ENCODE data around the gene ELOVL4. TPM values are rescaled to one million over a fixed set of nuclear protein-coding genes. Genes with fewer than 3 reads are reported as not detected.

The ELOVL4 gene
- total RNA-seq, 1 experiment from 2014 or later: 5.5 TPM

- no peak for DNase-seq (ENCODE audit: low read depth)
These were observed 34.0 kb downstream of the ELOVL4 start for GRCh38 chr6:79913369-79913768.

DNA sequence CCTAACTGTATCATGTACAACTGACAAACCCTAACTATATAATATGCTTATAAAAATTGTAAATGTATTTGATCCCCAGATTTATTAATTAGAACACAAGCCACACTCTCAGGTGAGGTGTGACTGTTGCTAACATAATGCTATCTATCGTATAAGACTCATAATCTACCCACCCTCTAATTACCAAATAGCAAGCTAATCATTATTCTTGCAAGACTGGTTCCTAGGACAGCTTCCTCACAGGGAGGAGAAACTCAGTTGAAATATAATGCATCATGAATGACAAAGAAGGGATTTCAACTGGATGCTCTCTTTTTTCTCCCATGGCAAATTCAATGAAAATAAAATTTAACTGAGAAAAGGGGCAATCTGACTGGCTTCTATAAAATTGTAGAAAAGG is 35.4 kb downstream of the ELOVL4 start:
- no peak for DNase-seq (ENCODE audit: low read depth)

DNA sequence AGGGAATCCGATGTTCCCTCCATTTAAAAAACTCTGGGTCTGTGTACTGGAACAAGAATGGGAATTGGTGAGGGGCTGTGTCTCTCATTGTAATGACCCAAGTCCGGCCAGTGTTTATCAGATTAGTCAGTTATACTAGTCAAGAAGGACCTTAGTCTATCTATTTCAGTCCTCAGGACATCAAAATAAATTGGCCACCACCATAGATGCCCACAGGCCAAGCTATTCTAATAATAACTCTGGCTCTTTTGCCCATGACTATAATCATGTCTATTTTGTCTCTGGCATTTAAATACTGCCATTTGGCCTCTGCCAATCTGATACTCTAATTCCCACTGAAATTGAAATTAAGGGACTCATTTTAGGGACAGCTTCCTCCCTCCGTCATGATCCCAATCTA is 37.8 kb downstream of the ELOVL4 start:
- no peak for DNase-seq (ENCODE audit: low read depth)

DNA sequence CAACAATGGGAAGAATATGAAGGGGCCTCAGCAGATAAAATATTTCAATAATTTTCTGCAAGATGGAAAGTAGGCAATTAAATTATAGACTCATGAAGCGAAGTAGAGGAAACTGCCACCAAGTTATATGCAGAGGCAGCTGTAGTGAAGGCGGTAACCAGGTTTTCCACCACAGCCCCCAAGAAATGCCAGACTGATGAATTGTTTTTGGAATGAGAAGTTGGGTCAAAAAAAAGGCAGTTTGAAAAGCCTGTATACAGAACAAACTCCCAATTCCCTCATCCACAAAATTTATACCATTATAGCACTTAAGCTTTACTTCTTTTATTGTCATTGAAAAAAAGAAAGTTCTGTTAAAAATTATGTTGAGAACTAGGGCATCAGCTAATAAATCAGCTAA is 45.3 kb downstream of the ELOVL4 start:
- DNase-seq (ENCODE audit: low read depth): peak; percentile 8

GRCh38 chr6:79898076-79898475 is 49.3 kb downstream of the ELOVL4 start:
- no peak for DNase-seq (ENCODE audit: low read depth)

- no peak for DNase-seq (ENCODE audit: low read depth)
These were observed 51.3 kb downstream of the ELOVL4 start for GRCh38 chr6:79896075-79896449.

- DNase-seq (ENCODE audit: low read depth): peak; percentile 24
These were observed 51.8 kb downstream of the ELOVL4 start for GRCh38 chr6:79895382-79896074.

DNA sequence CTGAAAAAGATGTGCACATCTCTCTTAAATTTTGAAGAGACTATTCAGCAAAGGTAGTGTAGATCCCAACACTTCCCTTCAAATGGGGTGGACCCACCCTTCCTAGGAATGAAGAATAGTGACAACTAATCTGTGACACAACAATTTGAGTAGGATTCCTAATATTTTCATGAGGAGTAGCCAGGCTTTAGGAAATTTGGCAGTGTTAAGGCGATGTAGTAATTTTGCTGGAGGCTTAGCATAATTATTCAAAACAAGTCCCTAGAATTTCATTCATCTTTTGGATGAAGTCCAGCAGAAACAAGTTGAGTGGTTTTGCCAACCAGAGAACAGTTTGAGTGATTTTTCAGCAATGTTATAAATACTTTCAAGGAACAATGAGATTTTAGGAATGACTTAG is 52.4 kb downstream of the ELOVL4 start:
- DNase-seq (ENCODE audit: low read depth): peak; percentile 10

GRCh38 chr6:79888587-79888986 is 58.8 kb downstream of the ELOVL4 start:
- DNase-seq (ENCODE audit: low read depth): no peak

DNA sequence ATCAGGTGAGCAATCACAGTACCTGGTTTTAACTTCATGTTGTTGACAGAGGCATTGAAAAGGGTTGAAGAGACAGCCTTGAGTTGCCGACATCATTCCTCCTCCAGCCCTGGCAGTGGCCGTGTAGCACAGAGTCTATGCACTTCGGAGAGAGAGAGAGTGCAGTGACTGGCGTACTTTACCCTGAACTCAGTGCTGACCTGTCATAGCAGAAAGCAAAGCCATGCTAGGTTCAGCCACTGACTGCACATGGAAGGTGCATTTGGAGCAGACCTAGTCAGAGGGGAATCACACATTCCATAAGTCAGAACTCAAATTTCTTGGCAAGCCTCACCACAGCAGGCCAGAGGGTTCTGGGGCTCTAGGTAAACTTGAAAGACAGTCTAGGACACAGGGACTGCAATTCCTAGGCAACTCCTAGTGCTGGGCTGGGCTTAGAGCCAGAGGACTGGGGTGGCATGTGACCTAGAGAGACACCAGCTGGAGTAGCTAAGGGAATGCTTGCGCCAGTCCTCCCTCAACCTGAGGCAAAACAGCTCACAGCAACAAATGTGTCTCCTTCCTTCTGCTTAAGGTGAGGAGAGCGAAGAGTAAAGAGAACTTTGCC is 69.1 kb downstream of the ELOVL4 start:
- no peak for DNase-seq (ENCODE audit: low read depth)

DNA sequence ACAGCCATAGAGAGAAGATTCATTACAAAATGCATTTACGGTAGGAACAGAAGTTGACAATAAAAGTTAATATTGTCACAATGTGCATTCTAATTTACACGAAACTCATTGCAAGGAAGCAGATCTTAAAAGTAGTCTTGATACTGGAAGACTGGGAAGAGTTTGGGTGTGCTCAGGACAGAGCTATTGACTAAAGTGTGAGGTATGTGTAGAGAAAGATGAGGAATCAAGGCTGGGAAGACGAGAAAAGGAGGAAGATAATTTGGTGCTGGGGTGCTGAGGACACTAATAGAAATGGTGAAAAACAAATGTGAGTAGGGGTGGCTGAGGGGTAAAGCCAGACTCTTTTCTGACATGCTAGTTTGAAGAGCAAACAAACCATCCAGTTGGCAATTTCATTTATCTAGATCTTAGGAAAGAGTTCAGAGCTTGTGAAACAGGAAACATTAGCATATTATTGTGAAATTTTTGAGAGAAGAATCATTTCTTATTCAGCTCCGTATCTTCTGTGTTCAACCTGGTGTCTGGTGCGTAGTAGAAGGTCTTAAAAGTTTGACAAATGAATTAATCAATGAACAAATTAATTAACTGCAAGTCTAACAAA is 72.7 kb downstream of the ELOVL4 start:
- no peak for DNase-seq (ENCODE audit: low read depth)

DNA sequence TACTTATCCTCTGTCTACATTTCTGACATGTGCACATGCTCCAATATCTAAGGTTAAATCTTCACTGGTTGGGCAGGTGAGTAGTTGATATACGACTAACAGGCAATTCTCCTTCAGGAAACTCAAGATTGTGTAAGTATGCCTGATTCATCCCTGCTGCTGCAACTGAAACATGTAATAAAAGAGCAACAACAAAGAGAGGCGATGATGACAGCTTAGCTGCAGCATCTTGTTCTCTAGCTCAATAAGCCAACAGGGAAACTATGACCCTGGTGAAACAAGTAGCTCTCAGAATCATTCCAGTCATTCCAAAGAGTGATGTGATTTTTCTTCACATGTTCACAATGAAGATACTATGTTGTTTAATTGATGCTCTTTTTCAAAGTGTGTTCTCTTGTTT is 74.4 kb downstream of the ELOVL4 start:
- peak; percentile 51 for DNase-seq (ENCODE audit: low read depth)

GRCh38 chr6:79872303-79872702 is 75.0 kb downstream of the ELOVL4 start:
- DNase-seq (ENCODE audit: low read depth): no peak

DNA sequence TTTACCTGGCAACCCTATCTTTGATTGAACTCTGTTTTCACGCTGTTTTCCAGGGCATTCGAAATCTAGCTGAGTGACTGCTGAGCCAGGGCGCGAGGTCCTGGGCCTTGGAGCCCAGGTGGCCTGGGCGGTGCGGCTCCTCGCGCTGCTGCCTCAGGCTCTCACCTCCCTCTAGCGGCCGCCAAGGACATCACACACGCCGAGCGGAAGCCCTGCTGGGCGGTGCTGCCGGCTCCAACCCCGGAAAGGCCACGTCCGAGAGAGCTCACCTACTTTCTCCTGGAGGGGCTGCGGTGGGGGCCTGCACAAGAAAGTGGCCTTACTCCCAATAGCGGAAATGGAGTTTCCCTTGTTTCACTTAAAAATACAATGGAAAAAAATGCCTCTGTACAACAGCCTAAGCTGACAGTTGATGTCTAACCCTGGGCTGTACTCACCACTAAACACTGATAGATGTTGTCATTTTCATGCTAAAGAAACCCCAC is 77.7 kb downstream of the ELOVL4 start:
- peak; percentile 53 for DNase-seq (ENCODE audit: low read depth)

DNA sequence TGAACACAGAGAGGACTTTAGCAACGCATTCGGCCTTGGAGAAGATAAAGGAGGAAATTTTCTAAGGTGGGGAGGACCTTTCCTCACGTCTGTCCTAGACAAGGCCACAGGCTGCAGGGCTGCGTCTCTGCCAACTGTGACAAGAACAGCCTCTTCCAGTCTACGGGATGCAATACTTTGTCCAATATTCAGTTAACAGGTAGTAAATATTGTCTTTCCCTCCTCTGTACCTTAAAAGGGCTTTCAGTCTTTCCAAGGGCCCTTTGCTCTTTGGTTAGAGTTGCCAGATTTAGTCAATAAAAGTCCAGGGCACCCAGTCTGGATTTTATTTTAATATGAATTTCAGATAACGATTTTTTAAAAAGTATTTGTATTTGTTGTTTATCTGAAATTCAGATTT is 78.2 kb downstream of the ELOVL4 start:
- no peak for DNase-seq (ENCODE audit: low read depth)

DNA sequence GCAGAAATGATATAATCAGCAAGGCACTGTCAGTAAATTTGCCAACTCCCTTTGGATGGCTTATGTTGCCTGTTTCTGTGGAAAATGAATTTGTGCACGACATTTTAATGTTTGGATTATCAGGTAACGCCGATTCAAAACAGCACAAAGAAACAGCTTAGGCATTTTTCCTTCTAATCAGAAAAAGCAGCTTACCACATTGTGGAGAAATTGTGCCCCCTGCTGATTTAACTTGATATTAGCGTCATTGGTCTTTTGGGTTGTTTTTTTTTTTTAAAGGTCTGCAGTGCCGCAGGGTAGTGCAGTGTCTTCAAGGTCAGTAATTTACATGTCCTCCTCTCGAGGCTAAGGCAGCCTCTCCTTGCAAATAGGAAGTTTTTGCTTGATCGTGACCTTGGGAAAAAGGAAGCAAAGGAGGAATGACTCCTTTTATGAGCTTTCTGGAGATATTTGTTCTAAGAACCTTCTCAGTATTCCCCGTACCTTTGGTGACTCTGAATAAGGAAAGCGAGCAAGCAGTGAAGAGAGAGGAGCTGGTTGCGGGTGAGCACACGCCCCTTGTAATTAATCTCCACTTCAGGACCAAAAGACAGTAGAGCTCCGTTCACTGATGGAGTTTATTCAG is 79.1 kb downstream of the ELOVL4 start:
- peak; percentile 71 for DNase-seq (ENCODE audit: low read depth)

Other genes starting within 250 kb of the ELOVL4 start
- 63.7 and 69.5 TPM in 2 replicates for gene TTK, start 57.1 kb upstream of the ELOVL4 start, total RNA-seq (2014; rRNA removed)
- 32.2 and 33.6 TPM in 2 replicates for gene BCKDHB, start 159.1 kb upstream of the ELOVL4 start, total RNA-seq (2014; rRNA removed)

Measured in LHCN-M2 (cell line).